Heart right ventricle (tissue), 16 donors: ENCODE measurements around the gene NOL12. TPM values are rescaled to one million over a fixed set of nuclear protein-coding genes. Genes with fewer than 3 reads are reported as not detected.

Experiments used
- ATAC-seq, 8 donors: fragments of 200-7000 bp; cut with Tn5 transposase; one replicate each; pipeline ENCODE4 v1.9.1; 2020; ENCODE audit warnings: mild to moderate bottlenecking in 8 of 8, moderate library complexity in 8 of 8, moderate number of reproducible peaks in 1 of 8
- DNase-seq, 2 donors: peaks; one replicate each; pipeline ENCODE4 v3.0.0-alpha.2; 2020
- H3K27ac ChIP-seq, 10 donors: fragments of 200-600 bp; sonication (generic) in 2 of 10; one replicate each; pipeline versions ENCODE4 v1.5.0 to v1.8.0; 2020 to 2022; ENCODE audit warnings: mild to moderate bottlenecking in 3 of 10
- H3K27me3 ChIP-seq, 7 donors: fragments of 200-600 bp; one replicate each; pipeline ENCODE4 v1.8.0; 2021 to 2022; ENCODE audit warnings: mild to moderate bottlenecking in 2 of 7
- H3K36me3 ChIP-seq, 9 donors: fragments of 200-600 bp; sonication (generic) in 1 of 9; one replicate each; pipeline versions ENCODE4 v1.5.0 to v1.8.0; 2020 to 2022; ENCODE audit warnings: mild to moderate bottlenecking in 2 of 9
- H3K4me1 ChIP-seq, 9 donors: fragments of 200-600 bp; sonication (generic) in 1 of 9; one replicate each; pipeline versions ENCODE4 v1.5.0 to v1.8.0; 2020 to 2022; ENCODE audit warnings: mild to moderate bottlenecking in 4 of 9
- H3K4me3 ChIP-seq, 10 donors: fragments of 200-600 bp; sonication (generic) in 2 of 10; one replicate each; pipeline versions ENCODE4 v1.5.0 to v1.8.0; 2020 to 2022; ENCODE audit warnings: mild to moderate bottlenecking in 7 of 10, moderate library complexity in 2 of 10
- H3K9me3 ChIP-seq, 11 donors: fragments of 200-600 bp in 10 of 11; sonication (generic) in 2 of 11; one replicate each; pipeline versions ENCODE4 v1.5.0 to v1.8.0; 2013 to 2022; ENCODE audit warnings: mild to moderate bottlenecking in 2 of 11, control low read depth in 1 of 11, moderate library complexity in 1 of 11
- WGBS, 2 donors: extraction: QIAGEN DNeasy Blood & Tissue Kit; methylation state at CpG; one replicate each; pipeline ENCODE4 v1.1.7; 2013; ENCODE audit warnings: inconsistent platforms in 1 of 2; 5-methylcytosine and 5-hydroxymethylcytosine counted together
- intact Hi-C, 10 donors: fragments of 100-400 bp; cut with DNase I; formaldehyde crosslinking; loops; one replicate each; pipeline versions ENCODE4 v1.11.1 to v1.14.2; 2022
- polyA plus RNA-seq, 2 donors: library from polyadenylated mRNA; stranded (reverse); fragments of 200-250 nt; gene quantifications; one replicate each; pipeline ENCODE4 v1.2.3, GENCODE V29; 2013
- total RNA-seq, 10 donors: library from RNA; stranded (reverse); fragmentation: NEBNext Ultra II Directional in 3 of 10; extraction: Animal tissue kit (Norgen Biotek cat#: 25700) in 3 of 10; gene quantifications; one replicate each; pipeline versions ENCODE4 v1.2.1 to v1.2.4, GENCODE V29; 2021 to 2023
- TF ChIP-seq, protein P1 (sequence below), 9 donors: fragments of 200-600 bp; sonication (generic) in 2 of 9; IDR thresholded peaks; one replicate each; pipeline versions ENCODE4 v1.5.0 to v1.8.0; 2021 to 2022; ENCODE audit warnings: antibody characterized with exemption in 9 of 9, mild to moderate bottlenecking in 5 of 9, moderate library complexity in 1 of 9
- donor health status: Arrhythmogenic right ventricular cardiomyopathy.
- donor health status: ischemic (EF 13 %, LVEDD 7.1; RV severe dilation, severe dysfunction).
- donor health status: healthy with polysubstance abuse.
- donor health status: DM: no; HTN: yes; CAD: no.
- donor health status: DM: no; HTN: no; CAD: no.
- donor health status: ischemic (EF 25% LVEDD 6.9; RV normal size, moderate dysfunction).
- donor health status: ischemic (EF 25% LVEDD 5.7; RV mildly dilated, moderate dysfunction).
- donor health status: healthy.
- donor health status: DM: yes; HTN: yes; CAD: no.
- donor health status: Ischemic cardiomyopathy.
- donor health status: ischemic (EF 35%, LVEDD 5.7; RV mildly dilated, moderate dysfunction).
- donor health status: nonischemic (EF 11% LVEDD 7.7; RV severe dilation, severe dysfunction).
- donor health status: DM: yes; HTN: yes; CAD: no.
- donor health status: PGD.
- donor health status: ischemic (EF 29% LVEDD 5.4; RV normal size, mild dysfunction).
- donor health status: nonischemic (EF 23%, LVEDD 6.1; RV moderate dilation, normal function).

NOL12 gene
- total and polyA plus RNA-seq, 12 donors = 10.8 to 35.3 (median 13.3) TPM

- H3K4me3 ChIP-seq = peak overlapping the region in 6 of 10 donors; percentile 59 to 71 (median 61)
- intact Hi-C loops = loop anchor here in 3 of 10 donors (2.0 kb wide), 2 partner anchors 15 to 17 kb away; partner anchors contain the start of gene LGALS1 (in 2 of the 3)
- H3K27me3 ChIP-seq = no peaks in the 10 kb centered on the region
- WGBS, 2 donors = 82 to 86% methylated on average over 14 of the region's 14 CpGs
- peaks cover 11 to 68% (median 44%) of the 10 kb centered on the region in 9 donors for H3K4me1 ChIP-seq
- DNase-seq = no peak
- H3K9me3 ChIP-seq = no peaks in the 10 kb centered on the region
- TF ChIP-seq, protein P1, sequence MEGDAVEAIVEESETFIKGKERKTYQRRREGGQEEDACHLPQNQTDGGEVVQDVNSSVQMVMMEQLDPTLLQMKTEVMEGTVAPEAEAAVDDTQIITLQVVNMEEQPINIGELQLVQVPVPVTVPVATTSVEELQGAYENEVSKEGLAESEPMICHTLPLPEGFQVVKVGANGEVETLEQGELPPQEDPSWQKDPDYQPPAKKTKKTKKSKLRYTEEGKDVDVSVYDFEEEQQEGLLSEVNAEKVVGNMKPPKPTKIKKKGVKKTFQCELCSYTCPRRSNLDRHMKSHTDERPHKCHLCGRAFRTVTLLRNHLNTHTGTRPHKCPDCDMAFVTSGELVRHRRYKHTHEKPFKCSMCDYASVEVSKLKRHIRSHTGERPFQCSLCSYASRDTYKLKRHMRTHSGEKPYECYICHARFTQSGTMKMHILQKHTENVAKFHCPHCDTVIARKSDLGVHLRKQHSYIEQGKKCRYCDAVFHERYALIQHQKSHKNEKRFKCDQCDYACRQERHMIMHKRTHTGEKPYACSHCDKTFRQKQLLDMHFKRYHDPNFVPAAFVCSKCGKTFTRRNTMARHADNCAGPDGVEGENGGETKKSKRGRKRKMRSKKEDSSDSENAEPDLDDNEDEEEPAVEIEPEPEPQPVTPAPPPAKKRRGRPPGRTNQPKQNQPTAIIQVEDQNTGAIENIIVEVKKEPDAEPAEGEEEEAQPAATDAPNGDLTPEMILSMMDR (IDR thresholded peaks at IDR 0.05) = no peak
- ATAC-seq = no peak
- H3K36me3 ChIP-seq = no peaks in the 10 kb centered on the region
- peak overlapping the region in 7 of 10 donors; percentile 53 to 80 (median 74) for H3K27ac ChIP-seq
Measured at GRCh38 chr22:37659897-37660708, 26.0 kb upstream of the NOL12 start.

DNA sequence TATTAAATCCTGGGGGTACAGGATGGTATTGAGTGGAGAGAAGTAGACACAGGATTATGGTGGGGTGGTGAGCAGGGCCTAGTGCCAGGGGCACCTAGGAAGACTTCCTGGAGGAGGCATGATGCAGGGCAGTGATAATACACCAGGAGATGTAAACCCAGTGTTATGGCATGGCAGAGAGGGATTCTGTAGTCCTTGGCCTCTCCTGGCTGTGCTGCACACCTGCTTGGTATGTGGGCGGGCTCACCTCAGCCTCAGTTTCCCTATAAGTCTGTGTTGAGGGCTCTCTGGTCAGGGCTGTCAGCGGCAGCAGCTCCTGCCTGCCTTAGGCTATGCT lies 25.5 kb upstream of the NOL12 start:
- DNase-seq = no peak
- no peaks in the 10 kb centered on the region for H3K27me3 ChIP-seq
- no peaks in the 10 kb centered on the region for H3K9me3 ChIP-seq
- intact Hi-C loops = no loop called here
- no peak for ATAC-seq
- H3K4me3 ChIP-seq = no peak overlapping the region
- WGBS, 2 donors = 71 to 77% methylated on average over 2 of the region's 2 CpGs
- TF ChIP-seq, protein P1 (IDR thresholded peaks at IDR 0.05) = no peak
- peaks cover 11 to 68% (median 44%) of the 10 kb centered on the region in 9 donors for H3K4me1 ChIP-seq
- H3K36me3 ChIP-seq = peaks cover 0 to 5% (median 2%) of the 10 kb centered on the region in 9 donors
- H3K27ac ChIP-seq = peak overlapping the region in 8 of 10 donors; percentile 38 to 80 (median 73)

GRCh38 chr22:37661160-37661924 lies 24.8 kb upstream of the NOL12 start:
- 30 to 39% methylated on average over 12 of the region's 12 CpGs for WGBS, 2 donors

GRCh38 chr22:37662039-37662438 lies 24.1 kb upstream of the NOL12 start:
- 71 to 85% methylated on average over 5 of the region's 5 CpGs for WGBS, 2 donors
- H3K4me1 ChIP-seq = peaks cover 11 to 60% (median 42%) of the 10 kb centered on the region in 9 donors
- ATAC-seq = no peak

More at GRCh38 chr22:37661160-37661924, 24.8 kb upstream of the NOL12 start:
- Histone ChIP-seq H3K36me3 (peaks cover 0 to 11% (median 9%) of the 10 kb centered on the region in 9 donors), H3K4me3 (no peak overlapping the region), H3K9me3 (no peaks in the 10 kb centered on the region), H3K27ac (peak overlapping the region in 9 of 10 donors; percentile 48 to 80 (median 72)), H3K4me1 (peaks cover 11 to 62% (median 44%) of the 10 kb centered on the region in 9 donors), H3K27me3 (no peaks in the 10 kb centered on the region)
- intact Hi-C loops = no loop called here
- TF ChIP-seq, protein P1 (IDR thresholded peaks at IDR 0.05) = peak in 8 of 9 donors; percentile 20 to 60 (median 47)
- DNase-seq = no peak
- peak in 5 of 8 donors; percentile 13 to 50 (median 29) for ATAC-seq

More at GRCh38 chr22:37662039-37662438, 24.1 kb upstream of the NOL12 start:
- Histone ChIP-seq H3K27me3 (no peaks in the 10 kb centered on the region), H3K36me3 (peaks cover 0 to 18% (median 14%) of the 10 kb centered on the region in 9 donors), H3K4me3 (no peak overlapping the region), H3K27ac (peak overlapping the region in 8 of 10 donors; percentile 48 to 80 (median 73)), H3K9me3 (no peaks in the 10 kb centered on the region)
- no peak for DNase-seq
- intact Hi-C loops = no loop called here
- TF ChIP-seq, protein P1 (IDR thresholded peaks at IDR 0.05) = no peak
